NCI-H1092 (cell line): ENCODE results near the gene RCCD1.
A peak's percentile ranks its signal among the peaks of the same experiment; 100 is the strongest.
"Not testable (repeated sequence)": the region's sequence is repeated elsewhere in the genome, so short reads cannot be mapped to it uniquely, and the experiment has no call there.

Source experiments
- DNase-seq: peaks from one replicate; lab custom pipeline; 2025; lab: John Stamatoyannopoulos, UW

The RCCD1 gene

DNA sequence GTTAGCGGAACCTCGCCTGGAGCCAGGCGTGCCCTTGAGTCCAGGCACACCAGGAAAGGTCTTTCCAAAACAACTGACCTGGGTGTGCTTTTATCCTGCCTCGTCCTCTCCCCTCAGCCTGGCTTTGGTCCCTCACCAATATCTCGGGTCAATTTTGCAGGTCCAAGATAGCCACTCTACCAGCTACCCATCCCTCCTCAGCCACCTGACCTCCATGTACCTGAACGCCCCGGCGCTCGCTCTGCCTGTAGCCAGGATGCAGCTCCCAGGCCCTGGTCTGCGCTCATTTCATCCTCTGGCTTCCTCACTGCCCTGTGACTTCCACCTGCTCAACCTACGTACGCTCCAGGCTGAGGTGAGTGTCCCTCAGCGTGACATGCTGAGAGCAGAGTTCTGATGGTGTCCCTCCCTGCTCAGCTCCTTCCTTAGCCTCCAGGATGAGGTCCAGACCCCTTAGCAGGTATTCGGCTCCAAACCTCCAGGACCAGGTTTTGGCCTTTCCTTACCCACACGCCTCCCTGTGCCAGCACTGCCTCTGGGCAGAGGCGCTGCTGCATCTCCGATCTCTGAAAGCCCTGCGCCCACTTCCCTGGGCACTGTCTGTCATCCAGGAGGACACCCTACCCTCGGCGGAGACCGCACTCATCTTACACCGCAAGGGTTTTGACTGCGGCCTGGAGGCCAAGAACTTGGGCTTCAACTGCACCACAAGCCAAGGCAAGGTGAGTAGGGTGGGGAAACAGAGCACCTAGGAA lies 36.5 kb upstream of the RCCD1 start:
- DNase-seq = no peak

DNA sequence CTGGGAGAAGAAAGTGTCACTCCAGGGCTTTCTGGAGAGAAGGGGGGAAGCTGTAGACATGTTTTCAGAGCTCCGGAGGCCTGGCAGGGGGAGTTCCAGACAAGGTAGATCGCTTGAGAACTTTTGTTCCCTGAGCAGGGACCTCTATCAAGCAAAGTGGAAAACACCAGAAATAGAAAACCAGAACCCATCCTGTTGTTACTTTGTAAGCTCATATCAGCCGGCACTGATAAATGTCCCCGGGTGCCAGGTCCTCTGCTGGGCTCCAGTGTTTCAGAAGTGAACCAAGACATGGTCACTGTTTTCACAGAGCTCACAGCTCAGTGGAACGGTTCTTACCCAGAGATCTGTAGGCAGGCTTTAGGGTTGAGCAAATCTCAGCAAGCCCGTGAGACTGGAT lies 35.8 kb upstream of the RCCD1 start:
- DNase-seq = no peak

- no peak for DNase-seq
These were observed 32.8 kb upstream of the RCCD1 start for GRCh38 chr15:90921887-90922286.

DNA sequence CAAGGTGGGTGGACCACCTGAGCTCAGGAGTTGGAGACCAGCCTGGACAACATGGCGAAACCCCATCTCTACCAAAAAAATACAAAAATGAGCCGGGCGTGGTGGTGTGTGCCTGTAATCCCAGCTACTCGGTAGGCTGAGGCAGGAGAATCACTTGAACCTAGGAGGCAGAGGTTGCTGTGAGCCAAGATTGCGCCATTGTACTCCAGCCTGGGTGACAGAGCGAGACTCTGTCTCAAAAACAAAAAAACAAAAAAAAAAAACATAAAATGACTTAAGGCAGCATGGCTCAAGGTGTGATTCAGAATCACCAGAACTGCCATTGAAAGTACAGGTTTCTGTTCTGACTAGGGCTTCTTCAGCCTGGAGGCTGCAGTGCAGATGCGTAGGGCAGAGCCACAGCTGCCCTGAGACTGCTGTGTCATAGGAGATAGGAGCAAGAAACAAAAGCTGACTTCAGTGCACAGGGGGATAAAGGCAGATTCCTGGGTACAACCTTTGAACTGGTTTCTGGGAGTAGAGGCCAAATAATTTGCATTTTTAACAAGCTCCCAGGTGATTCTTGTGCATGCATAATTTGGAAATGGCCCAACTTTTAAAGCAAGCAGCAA lies 31.9 kb upstream of the RCCD1 start:
- not testable (repeated sequence) for DNase-seq

GRCh38 chr15:90924375-90924774 lies 30.3 kb upstream of the RCCD1 start:
- DNase-seq = no peak

- not testable (repeated sequence) for DNase-seq
These were observed 27.9 kb upstream of the RCCD1 start for GRCh38 chr15:90926766-90927165.

GRCh38 chr15:90928106-90928505 lies 26.6 kb upstream of the RCCD1 start:
- DNase-seq = not testable (repeated sequence)

DNA sequence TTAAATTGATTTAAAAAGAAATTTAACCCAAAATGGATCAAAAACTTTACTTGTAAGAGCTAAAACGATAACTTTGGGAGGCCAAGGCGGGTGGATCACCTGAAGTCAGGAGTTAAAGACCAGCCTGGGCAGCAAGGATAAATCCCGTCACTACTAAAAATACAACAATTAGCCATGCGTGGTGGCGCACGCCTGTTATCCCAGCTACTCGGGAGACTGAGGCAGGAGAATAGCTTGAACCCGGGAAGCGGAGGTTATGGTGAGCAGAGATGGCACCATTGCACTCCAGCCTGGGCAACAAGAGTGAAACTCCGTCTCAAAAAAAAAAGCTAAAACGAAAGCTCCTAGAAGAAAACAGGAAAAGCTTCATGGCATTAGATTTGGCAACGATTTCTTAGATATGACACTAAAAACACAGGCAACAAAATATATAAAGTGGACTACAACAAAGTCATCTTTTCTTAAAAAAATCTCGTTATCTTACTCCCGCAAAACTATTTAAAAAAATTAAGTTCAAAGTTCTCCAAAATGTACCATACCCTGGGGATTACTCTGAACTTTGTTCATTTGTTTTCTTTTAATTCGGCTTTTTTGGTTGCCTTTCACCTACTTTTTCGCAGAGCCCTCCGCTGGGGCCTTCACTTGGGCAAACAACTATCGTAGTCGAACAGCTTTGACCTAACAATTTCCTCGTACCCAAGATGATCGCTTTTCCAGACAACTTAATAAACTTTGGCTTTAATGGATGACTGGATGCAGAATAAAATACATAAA lies 25.3 kb upstream of the RCCD1 start:
- no peak for DNase-seq

DNA sequence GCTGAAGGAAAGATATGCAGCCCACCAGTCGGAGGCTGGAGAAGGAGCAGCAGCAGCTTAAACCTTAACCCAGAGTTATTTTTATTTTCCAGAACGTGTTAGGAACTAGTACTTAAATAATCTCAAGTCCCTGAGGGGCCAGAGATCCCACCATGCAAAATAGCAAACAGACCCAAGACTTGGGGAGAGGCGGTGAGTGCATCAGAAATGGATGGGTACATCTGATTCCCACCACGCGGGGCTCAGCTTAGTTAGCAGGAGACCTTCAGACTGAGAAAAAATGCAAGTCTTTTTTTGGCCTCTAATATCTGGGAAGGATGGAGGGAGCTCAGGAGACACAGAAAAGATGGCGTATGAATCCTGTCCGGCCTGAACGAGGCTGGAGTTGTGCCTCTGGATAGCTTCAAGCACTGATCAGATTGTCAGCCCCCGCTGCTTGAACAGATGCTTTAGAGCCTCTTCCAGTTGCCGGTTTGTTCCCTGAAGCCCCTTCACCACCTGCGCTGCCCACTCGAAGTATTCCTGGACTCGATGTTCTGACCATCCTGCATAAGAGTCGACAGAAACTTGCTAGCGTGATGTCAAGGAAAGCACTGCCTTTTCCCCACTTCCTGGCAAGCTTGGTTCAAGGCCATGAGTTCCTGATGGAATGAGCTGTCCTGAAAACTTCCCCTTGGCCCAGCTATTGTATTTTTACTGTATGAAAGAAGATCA lies 23.7 kb upstream of the RCCD1 start:
- DNase-seq = no peak

DNA sequence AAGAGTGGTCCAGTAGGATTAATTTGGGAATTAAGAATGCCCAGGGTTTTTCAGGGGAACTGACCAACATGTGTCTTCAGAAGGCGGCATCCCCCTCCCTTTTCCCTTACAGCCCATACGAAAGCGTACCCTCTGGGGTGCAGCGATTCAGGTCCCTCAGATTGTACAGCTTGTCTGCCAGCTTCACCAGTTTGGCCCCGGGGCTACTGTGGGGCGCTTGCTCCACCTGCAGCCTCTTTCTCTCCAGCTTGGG lies 23.2 kb upstream of the RCCD1 start:
- DNase-seq = no peak

DNA sequence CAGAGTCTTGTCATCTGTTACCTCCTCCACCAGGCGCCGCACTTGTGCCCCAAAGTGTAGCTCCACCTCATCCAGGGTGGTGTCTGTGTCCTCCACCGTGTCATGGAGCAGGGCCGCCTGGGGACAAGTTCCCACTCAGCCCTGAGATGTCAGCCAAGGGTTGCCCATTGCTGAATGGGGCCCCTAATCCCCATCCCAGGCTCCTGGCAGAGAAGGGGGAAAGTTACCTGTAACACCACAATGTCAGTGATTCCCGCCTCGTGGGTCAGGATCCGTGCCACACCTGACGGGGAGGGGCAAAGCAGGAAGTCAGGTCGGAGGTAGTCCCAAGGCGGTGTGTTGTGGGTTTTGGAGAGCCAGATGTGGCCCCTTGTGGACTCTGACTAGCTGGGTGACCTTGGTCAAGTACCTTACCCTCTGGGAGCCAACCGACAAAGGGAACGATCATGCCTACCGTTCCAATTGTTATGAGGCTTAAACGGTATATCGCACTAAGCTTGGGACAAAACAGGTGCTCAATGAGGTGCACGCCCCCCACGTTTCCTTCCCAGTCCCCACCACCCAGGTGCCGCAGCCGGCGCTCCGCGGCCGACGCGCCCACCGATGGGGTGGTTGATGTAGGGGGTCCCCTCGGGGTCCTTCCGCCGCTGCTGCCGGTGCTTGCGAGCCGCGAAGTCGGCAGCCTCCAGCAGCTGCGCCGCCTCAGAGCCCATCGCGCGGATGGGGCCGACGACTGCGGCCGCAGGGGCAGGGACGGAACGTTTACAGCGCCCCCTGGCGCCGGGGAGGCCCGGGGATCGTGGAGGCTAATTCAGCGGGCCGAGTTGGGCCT lies 22.6 kb upstream of the RCCD1 start, which contains the start of gene HDDC3:
HDDC3 (minus strand) TSS at position 722 of the 832 bp plus-strand sequence; CDS start at position 713, 9 bp downstream.
- DNase-seq = peak; percentile 56

DNA sequence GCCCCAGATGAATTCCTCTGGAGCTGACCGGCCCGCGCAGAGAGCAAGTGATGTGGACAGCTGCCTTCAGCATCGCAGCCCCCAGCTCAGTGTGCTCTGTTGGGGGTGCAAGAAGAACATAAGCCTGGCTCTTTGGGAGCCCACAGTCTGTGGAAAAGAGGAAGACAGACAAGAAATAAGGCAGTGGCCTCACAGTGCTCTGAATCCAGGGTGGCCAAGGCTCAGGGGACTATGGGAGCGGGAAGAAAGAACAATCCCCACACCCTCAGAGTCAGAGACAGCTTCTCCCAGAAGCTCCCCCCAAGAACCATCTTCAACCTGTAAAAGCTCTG lies 22.1 kb upstream of the RCCD1 start:
- DNase-seq = no peak

DNA sequence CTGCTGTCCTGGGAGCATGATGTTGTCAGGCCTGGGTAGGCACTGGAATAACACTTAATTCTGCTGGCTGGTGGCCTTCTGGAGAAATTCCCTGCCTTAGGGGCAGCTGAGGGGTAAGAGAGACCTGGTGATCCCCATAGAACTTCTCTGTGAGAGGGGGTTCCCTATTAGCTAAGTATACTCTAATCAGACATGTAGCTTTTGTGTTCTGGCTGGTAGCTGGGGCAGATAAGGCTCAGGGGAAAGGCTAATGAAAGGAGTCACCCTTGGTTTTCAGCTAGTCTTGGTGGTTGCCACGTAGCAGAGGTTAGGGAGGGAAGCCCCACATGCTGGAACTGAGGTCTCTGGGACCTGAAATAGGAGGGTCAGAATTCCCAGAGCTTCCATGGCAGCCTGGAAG lies 21.4 kb upstream of the RCCD1 start:
- DNase-seq = no peak

DNA sequence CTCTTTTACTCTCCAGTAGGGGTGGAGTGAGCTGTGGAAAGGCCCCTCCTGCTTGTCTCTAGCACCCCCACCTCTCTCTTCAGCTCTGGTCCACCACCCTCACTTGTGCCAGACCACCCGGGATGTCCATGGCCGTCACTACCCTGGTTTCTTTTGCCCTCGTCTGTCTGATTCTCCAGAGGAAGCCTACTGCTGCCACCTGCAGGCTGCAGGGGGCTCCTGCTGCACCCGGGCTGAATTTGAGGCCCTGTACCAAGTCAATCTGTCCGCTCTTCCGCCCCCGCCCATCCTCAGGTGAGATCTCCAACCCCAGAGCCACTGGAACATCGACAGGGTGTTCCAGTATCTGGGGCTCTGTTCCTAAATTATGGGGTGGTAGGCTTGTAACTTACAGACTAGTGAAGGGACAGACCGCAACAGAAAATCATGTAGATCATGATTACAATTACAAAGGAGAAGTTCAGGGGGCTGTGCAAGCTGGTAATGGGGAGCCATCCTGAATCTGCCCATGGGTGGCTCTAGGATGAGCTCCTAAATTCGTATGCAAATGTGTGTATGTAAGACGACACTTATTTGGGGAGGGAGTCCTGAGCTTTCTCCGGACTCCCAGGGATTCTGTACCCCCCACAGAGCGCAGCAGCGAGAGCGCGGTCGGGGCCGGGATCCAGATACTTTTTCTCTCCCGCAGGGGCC lies 20.3 kb upstream of the RCCD1 start:
- DNase-seq = peak; percentile 62

- peak; percentile 67 for DNase-seq
These were observed 19.5 kb upstream of the RCCD1 start, which contains the start of gene UNC45A for GRCh38 chr15:90934949-90935751. TSS of gene UNC45A (plus strand) at chr15:90935285. CDS start at chr15:90935325, 40 bp downstream.

- DNase-seq = no peak
These were observed 17.9 kb upstream of the RCCD1 start for GRCh38 chr15:90936823-90937222.

GRCh38 chr15:90938261-90938660 lies 16.4 kb upstream of the RCCD1 start:
- no peak for DNase-seq

GRCh38 chr15:90939756-90940155 lies 14.9 kb upstream of the RCCD1 start:
- no peak for DNase-seq

DNA sequence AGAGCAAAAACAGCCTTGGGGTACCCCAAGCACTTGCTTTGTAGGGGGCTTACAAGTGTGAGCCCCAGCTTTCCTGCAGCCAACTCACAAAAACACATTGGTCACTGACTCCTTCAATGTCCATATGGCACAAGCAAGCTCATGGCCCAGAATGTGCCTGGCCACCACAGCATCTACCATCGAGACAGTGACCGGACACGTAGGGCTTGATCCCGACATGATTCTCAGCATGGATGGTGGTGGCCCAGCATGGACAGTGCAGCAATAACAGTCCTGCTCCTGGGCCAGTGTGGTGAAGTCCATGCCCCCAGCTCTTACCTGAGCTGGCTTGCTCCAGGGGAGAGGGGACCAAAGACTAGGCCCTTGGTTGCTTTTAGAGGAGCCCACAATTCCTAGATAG lies 13.6 kb upstream of the RCCD1 start:
- DNase-seq = no peak
